ENCODE data around the gene ZSWIM3. TPM values are rescaled to one million over a fixed set of nuclear protein-coding genes. Genes with fewer than 3 reads are reported as not detected.
A peak's percentile ranks its signal among the peaks of the same experiment; 100 is the strongest.

ZSWIM3 gene
- total RNA-seq, 4 donors from 2014 or later: 1.3 to 3.3 (median 2.1) TPM

DNA sequence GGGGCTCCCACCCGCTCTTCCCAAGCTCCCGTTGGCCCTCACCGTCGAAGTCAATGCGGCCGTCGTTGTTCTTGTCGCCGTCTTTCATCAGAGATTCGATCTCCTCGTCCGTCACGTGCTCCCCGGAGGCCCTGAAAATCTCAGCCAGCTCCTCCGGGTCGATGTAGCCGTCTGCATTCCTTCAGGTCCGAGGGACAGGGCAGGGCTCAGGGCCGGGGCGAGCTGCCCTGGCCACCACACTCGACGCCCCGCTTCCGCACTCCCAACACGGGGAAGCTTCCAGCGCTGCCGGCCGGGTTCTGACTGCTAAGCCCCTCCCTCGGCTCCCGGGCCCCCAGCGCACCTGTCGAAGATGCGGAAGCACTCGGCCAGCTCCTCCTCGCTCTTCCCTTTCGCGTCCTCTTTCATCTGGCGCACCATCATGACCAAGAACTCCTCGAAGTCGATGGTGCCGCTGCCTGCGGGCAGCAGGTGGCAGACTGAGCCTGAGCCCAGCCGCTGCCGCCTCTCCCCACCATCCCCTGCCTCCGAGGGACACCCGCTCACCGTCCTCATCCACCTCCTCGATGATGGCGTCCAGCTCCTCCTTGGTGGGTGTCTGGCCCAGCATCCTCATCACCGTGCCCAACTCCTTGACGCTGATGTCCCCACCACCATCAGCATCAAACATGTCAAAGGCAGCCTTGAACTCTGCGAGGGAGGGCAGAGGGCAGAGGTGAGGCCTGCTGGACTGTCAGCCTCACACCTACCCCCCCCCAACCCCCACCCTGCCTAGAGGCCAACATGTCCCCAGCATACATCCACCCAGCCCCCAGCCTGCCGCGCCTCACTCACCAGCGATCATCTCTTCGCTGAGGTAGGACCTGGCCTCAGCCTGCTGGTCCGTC, 33.2 kb upstream of the ZSWIM3 start:
- H3K4me3 ChIP-seq: peak overlapping the region; percentile 27 to 63 (median 46)
- intact Hi-C loops (cut with DNase I; ENCODE audit: low total_unique reads): loop anchor here (1.0 kb wide), 2 partner anchors 57 to 67 kb away; partner anchors contain the start of genes CTSA, NEURL2 and ZSWIM1
- DNase-seq (peak; percentile 50 to 74), ATAC-seq (peak in 1 of 2 donors; percentile 9)
- H3K4me1 ChIP-seq: peaks cover 55 to 60% of the 10 kb centered on the region in 2 donors
- peaks cover 0 to 5% of the 10 kb centered on the region in 2 donors for H3K36me3 ChIP-seq
- in situ Hi-C loops (cut with MboI; ENCODE audit: low sequenced_read_pairs in 4 of 4): loop anchor here in 3 of 4 donors (10.0 to 25.0 kb wide), 3 partner anchors 121 to 263 kb away; partner anchors contain the start of genes NCOA5 (in 3 of the 3) and ZNF335 (in 1 of the 3)
- H3K9me3 ChIP-seq: no peaks in the 10 kb centered on the region
- TF ChIP-seq, protein P1, sequence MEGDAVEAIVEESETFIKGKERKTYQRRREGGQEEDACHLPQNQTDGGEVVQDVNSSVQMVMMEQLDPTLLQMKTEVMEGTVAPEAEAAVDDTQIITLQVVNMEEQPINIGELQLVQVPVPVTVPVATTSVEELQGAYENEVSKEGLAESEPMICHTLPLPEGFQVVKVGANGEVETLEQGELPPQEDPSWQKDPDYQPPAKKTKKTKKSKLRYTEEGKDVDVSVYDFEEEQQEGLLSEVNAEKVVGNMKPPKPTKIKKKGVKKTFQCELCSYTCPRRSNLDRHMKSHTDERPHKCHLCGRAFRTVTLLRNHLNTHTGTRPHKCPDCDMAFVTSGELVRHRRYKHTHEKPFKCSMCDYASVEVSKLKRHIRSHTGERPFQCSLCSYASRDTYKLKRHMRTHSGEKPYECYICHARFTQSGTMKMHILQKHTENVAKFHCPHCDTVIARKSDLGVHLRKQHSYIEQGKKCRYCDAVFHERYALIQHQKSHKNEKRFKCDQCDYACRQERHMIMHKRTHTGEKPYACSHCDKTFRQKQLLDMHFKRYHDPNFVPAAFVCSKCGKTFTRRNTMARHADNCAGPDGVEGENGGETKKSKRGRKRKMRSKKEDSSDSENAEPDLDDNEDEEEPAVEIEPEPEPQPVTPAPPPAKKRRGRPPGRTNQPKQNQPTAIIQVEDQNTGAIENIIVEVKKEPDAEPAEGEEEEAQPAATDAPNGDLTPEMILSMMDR (IDR thresholded peaks at IDR 0.05 in 4 of 5, conservative IDR thresholded peaks at IDR 0.05 in 1 of 5): peak; percentile 23 to 68 (median 59)
- TF ChIP-seq POLR2A (IDR thresholded peaks at IDR 0.05): no peak
- peak overlapping the region; percentile 95 to 97 (median 96) for H3K27ac ChIP-seq
- H3K27me3 ChIP-seq: no peaks in the 10 kb centered on the region

DNA sequence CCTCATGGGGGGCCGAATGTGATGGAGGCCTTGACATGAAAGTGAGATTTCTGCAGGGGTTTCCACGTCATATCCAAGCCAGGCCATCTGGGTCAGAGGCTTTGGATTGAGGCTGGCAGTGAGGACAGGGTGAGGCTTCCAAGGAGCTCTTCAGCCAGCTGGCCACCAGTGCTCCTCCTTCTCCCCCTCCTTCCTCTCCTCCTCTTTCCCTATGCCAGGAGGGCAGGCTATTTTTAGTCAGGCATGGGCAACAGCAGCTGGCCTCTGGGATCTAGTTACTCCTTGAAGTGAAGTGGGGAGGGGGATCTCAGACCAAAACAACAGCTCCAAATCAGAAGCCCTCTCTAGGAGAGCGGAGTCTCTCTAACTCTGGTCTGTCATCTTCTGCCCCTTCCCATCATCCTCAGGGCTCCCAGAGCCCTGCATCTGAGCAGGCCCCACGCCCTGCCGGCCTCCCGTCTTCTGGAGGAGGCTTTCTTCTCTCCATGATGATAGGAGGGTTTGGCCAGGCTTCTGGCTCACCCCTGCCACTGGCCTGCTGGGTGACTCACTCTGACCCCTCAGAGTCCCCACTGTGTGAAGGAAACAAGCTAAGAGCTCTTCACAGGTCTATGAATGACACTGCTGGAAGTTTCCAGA, 30.9 kb upstream of the ZSWIM3 start:
- DNase-seq (peak; percentile 87 to 91), ATAC-seq (peak; percentile 63 to 79)
- H3K27ac ChIP-seq: peak overlapping the region; percentile 95 to 97 (median 96)
- intact Hi-C loops (cut with DNase I; ENCODE audit: low total_unique reads) (loop anchor here (2.0 kb wide), 3 partner anchors 30 to 144 kb away; partner anchors contain the start of gene PCIF1), in situ Hi-C loops (cut with MboI; ENCODE audit: low sequenced_read_pairs in 4 of 4) (loop anchor here in 1 of 4 donors (10.0 kb wide), 1 partner anchor 118 kb away; no protein-coding TSS in a partner anchor)
- H3K4me1 ChIP-seq: peaks cover 57 to 60% of the 10 kb centered on the region in 2 donors
- H3K4me3 ChIP-seq: peak overlapping the region; percentile 28 to 63 (median 46)
- no peaks in the 10 kb centered on the region for H3K27me3 ChIP-seq
- peaks cover 0 to 5% of the 10 kb centered on the region in 2 donors for H3K36me3 ChIP-seq
- H3K9me3 ChIP-seq: no peaks in the 10 kb centered on the region
- TF ChIP-seq POLR2A (IDR thresholded peaks at IDR 0.05): peak; percentile 24 to 37
- TF ChIP-seq, protein P1 (IDR thresholded peaks at IDR 0.05 in 4 of 5, conservative IDR thresholded peaks at IDR 0.05 in 1 of 5): no peak

DNA sequence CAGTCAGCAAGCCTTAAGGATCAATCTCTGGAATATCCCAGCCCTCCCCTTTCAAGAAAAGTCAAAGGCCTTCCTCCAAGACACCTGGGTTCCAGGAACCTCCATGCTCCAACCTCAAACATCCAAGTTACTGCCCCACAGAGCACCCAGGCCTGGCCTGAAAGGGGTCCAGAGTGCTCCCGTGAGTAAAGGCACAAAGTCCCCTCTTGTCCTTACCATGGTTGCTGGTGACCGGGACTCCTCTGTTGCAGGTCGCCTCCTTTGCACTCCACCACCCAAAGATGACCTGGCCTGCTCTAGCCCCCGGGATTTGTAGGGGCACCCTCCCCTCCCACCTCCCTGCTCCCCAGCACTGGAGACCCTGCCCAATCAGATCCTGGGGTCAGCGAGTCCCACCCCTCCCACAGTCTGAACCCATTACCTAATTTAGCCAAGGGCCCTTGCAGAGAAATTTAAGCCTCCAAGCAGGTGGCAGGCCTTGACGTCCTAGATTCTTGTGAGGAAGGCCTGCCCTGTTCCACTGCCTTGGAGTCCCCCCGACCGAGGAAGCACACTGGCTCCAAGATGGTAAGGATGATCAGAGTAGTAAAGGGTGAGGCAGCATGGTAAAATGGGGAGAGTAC, 30.3 kb upstream of the ZSWIM3 start, which contains the start of gene TNNC2:
TSS of gene TNNC2 (minus strand) at position 283 of the 623 bp plus-strand sequence. CDS start at position 219, 64 bp downstream.
- ATAC-seq (peak; percentile 30 to 38), DNase-seq (peak; percentile 45 to 84)
- in situ Hi-C loops (cut with MboI; ENCODE audit: low sequenced_read_pairs in 4 of 4) (loop anchor here in 1 of 4 donors (10.0 kb wide), 1 partner anchor 118 kb away; no protein-coding TSS in a partner anchor), intact Hi-C loops (cut with DNase I; ENCODE audit: low total_unique reads) (loop anchor here (2.0 kb wide), 3 partner anchors 30 to 144 kb away; partner anchors contain the start of gene PCIF1)
- H3K4me3 ChIP-seq: peak within 1 kb of the TSS; percentile 28 to 63 (median 46)
- no peaks in the 10 kb centered on the region for H3K27me3 ChIP-seq
- H3K9me3 ChIP-seq: no peaks in the 10 kb centered on the region
- TF ChIP-seq POLR2A (IDR thresholded peaks at IDR 0.05): peak in 1 of 2 donors; percentile 81
- TF ChIP-seq, protein P1 (IDR thresholded peaks at IDR 0.05 in 4 of 5, conservative IDR thresholded peaks at IDR 0.05 in 1 of 5): no peak
- H3K4me1 ChIP-seq: peaks cover 61 to 63% of the 10 kb centered on the region in 2 donors
- H3K36me3 ChIP-seq: peaks cover 0 to 5% of the 10 kb centered on the region in 2 donors
- peak within 1 kb of the TSS; percentile 95 to 97 (median 96) for H3K27ac ChIP-seq

DNA sequence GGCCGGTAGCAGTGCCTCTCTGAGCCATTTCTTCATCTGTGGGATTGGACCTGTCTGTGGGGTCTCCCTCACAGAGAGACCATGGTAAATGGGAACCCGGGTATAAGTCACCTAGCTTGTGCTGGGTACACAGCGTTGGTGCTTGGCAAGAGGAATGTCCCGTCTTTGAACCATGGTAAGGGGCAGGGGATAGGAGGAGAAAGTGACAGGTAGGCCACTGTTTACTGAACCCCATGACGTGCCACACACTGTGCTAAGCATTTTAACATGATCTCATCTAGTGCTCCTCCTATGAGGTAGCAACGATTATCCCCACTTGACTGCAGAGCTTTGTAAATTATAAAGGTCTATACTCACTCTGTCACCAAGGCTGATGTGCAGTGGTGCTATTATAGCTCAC, 29.7 kb upstream of the ZSWIM3 start:
- H3K36me3 ChIP-seq: peaks cover 0 to 5% of the 10 kb centered on the region in 2 donors
- no peak for TF ChIP-seq POLR2A (IDR thresholded peaks at IDR 0.05)
- TF ChIP-seq, protein P1 (IDR thresholded peaks at IDR 0.05 in 4 of 5, conservative IDR thresholded peaks at IDR 0.05 in 1 of 5): no peak
- no peaks in the 10 kb centered on the region for H3K27me3 ChIP-seq
- H3K27ac ChIP-seq: peak overlapping the region; percentile 95 to 97 (median 96)
- H3K9me3 ChIP-seq: no peaks in the 10 kb centered on the region
- in situ Hi-C loops (cut with MboI; ENCODE audit: low sequenced_read_pairs in 4 of 4): loop anchor here in 1 of 4 donors (10.0 kb wide), 1 partner anchor 117 kb away; no protein-coding TSS in a partner anchor
- no peak for DNase-seq
- intact Hi-C loops (cut with DNase I; ENCODE audit: low total_unique reads): loop anchor here (2.0 kb wide), 3 partner anchors 31 to 143 kb away; partner anchors contain the start of gene PCIF1
- ATAC-seq: no peak
- H3K4me3 ChIP-seq: peak overlapping the region in 2 of 4 donors; percentile 43 to 63
- peaks cover 62 to 65% of the 10 kb centered on the region in 2 donors for H3K4me1 ChIP-seq

Measured in gastrocnemius medialis (tissue), 4 donors.